K562 (cell line): ENCODE data around the gene P2RX3. TPM values are rescaled to one million over a fixed set of nuclear protein-coding genes. Genes with fewer than 3 reads are reported as not detected.

Source experiments
- ATAC-seq: fragments of 200-7000 bp; cut with Tn5 transposase; 3 replicates; pipeline ENCODE4 v1.9.1; 2020; ENCODE audit warnings: moderate library complexity
- BruUV-seq: library from RNA; stranded (reverse); fragments of 400-500 nt; replicated peaks from 2 replicates; lab custom pipeline; 2021; lab: Mats Ljungman, UMichigan
- CTCF ChIA-PET: fragments of 300-600 bp; formaldehyde crosslinking; extraction: SDS; loops from one replicate; lab custom pipeline; 2021; ENCODE audit warnings: low intra/inter-chr PET ratio; lab: Yijun Ruan, JAX
- POLR2A ChIA-PET: fragments of 300-600, 350-650 bp; sonication (Branson Sonifier 250); formaldehyde crosslinking; extraction: SDS; loops from one replicate; lab custom pipeline; 2021; ENCODE audit warnings: antibody characterized with exemption, inconsistent platforms; lab: Yijun Ruan, JAX
- DNase-seq, 4 experiments: peaks; one replicate each; pipeline versions ENCODE4 v3.0.0 to v3.0.0-alpha.2; 2011 to 2018; ENCODE audit warnings: low spot score in 3 of 4, mixed read lengths in 3 of 4; ENCODE audit errors: extremely low read depth in 1 of 4
- FAIRE-seq: peaks from 2 replicates; lab custom pipeline; 2011; peaks lifted over from hg19 to GRCh38; lab: Jason Lieb, UNC
- H2AFZ ChIP-seq: 2 replicates; pipeline ENCODE4 v1.6.0; 2011; ENCODE audit warnings: low read depth, low read length, control low read depth, inconsistent platforms
- H3K27ac ChIP-seq: fragments of 200-600 bp; 3 replicates; pipeline ENCODE4 v1.8.0; 2011; ENCODE audit warnings: low read depth, mild to moderate bottlenecking, control low read depth, inconsistent platforms, low read length, moderate library complexity, mixed read lengths; ENCODE audit errors: extremely low read depth
- H3K27me3 ChIP-seq, 2 experiments: fragments of 300-600 bp in 1 of 2; 2 replicates in 1 of 2; 3 replicates in 1 of 2; pipeline versions ENCODE4 v1.6.0 to v1.8.0; 2011; ENCODE audit warnings: inconsistent platforms in 2 of 2, low read length in 2 of 2, mild to moderate bottlenecking in 1 of 2, mixed read lengths in 1 of 2, moderate library complexity in 1 of 2; ENCODE audit not compliant: control insufficient read depth in 2 of 2, insufficient read depth in 2 of 2
- H3K36me3 ChIP-seq: fragments of 300-600 bp; 3 replicates; pipeline ENCODE4 v1.8.0; 2011; ENCODE audit warnings: mild to moderate bottlenecking, low read length, inconsistent platforms; ENCODE audit not compliant: control insufficient read depth, insufficient read depth
- H3K4me1 ChIP-seq, 2 experiments: fragments of 200-600 bp in 1 of 2; replicated peaks in 1 of 2; 2 replicates in 1 of 2; 3 replicates in 1 of 2; pipeline versions ENCODE4 v1.5.1 to v1.8.0; 2011; ENCODE audit warnings: inconsistent platforms in 2 of 2, low read length in 2 of 2, mild to moderate bottlenecking in 1 of 2, mixed read lengths in 1 of 2, moderate library complexity in 1 of 2; ENCODE audit not compliant: control insufficient read depth in 2 of 2, insufficient read depth in 2 of 2
- H3K4me2 ChIP-seq: 2 replicates; pipeline ENCODE4 v1.6.1; 2011; ENCODE audit warnings: low read length, control low read depth, inconsistent platforms, mixed read lengths; ENCODE audit not compliant: insufficient read depth
- H3K4me3 ChIP-seq: fragments of 200-600 bp; sonication (generic), shearing (Covaris generic); 2 replicates; pipeline ENCODE4 v1.5.1; 2016; ENCODE audit warnings: control low read depth, inconsistent platforms
- H3K79me2 ChIP-seq: fragments of 200-600 bp; 3 replicates; pipeline ENCODE4 v1.8.0; 2011; ENCODE audit warnings: low read length, inconsistent platforms; ENCODE audit not compliant: control insufficient read depth, insufficient read depth
- H3K9ac ChIP-seq, 2 experiments: 2 replicates each; pipeline versions ENCODE4 v1.6.0 to v1.6.1; 2011; ENCODE audit warnings: low read depth in 2 of 2, low read length in 2 of 2, control low read depth in 1 of 2, inconsistent platforms in 1 of 2, mild to moderate bottlenecking in 1 of 2, mixed read lengths in 1 of 2; ENCODE audit not compliant: insufficient read depth in 1 of 2
- H3K9me1 ChIP-seq: one replicate; pipeline ENCODE4 v1.6.0; 2011; ENCODE audit warnings: inconsistent platforms, mild to moderate bottlenecking, low read length, moderate library complexity; ENCODE audit not compliant: control insufficient read depth, insufficient read depth
- H3K9me3 ChIP-seq: replicated peaks from 2 replicates; pipeline ENCODE4 v1.5.1; 2011; ENCODE audit warnings: low read depth, low read length, inconsistent platforms; ENCODE audit not compliant: control insufficient read depth, insufficient read depth
- H4K20me1 ChIP-seq: replicated peaks from 2 replicates; pipeline ENCODE4 v1.6.1; 2011; ENCODE audit warnings: low read length, inconsistent platforms, mixed read lengths; ENCODE audit not compliant: control insufficient read depth, insufficient read depth
- ARID3B ChIP-seq: fragments of 250-450 bp; sonication (Bioruptor Pico); IDR thresholded peaks from 2 replicates; pipeline ENCODE4 v1.4.0; 2020; ENCODE audit warnings: borderline replicate concordance
- CREM ChIP-seq: IDR thresholded peaks from 2 replicates; pipeline ENCODE4 v1.6.1; 2014; ENCODE audit warnings: antibody characterized with exemption, low read depth
- CSDE1 ChIP-seq, 2 experiments: fragments of 450-650 bp; IDR thresholded peaks; 2 replicates each; pipeline ENCODE4 v1.6.1; 2016; ENCODE audit warnings: mild to moderate bottlenecking in 1 of 2
- DPF2 ChIP-seq: fragments of 450-650 bp; IDR thresholded peaks from 2 replicates; pipeline ENCODE4 v1.6.1; 2016
- FOXP4 ChIP-seq: sonication (generic); formaldehyde crosslinking; IDR thresholded peaks from 2 replicates; pipeline ENCODE4 v1.8.0; 2022; ENCODE audit warnings: mild to moderate bottlenecking, missing genetic modification reagents, borderline replicate concordance
- HMG20A ChIP-seq: fragments of 450-650 bp; formaldehyde crosslinking; conservative IDR thresholded peaks from 2 replicates; pipeline ENCODE4 v1.4.0; 2020; ENCODE audit warnings: mild to moderate bottlenecking, mixed read lengths
- MCM3 ChIP-seq: fragments of 450-650 bp; IDR thresholded peaks from 2 replicates; pipeline ENCODE4 v1.6.1; 2016
- NRF1 ChIP-seq, 2 experiments: fragments of 450-650 bp; IDR thresholded peaks in 1 of 2; conservative IDR thresholded peaks in 1 of 2; 2 replicates each; pipeline ENCODE4 v1.6.1; 2014; ENCODE audit warnings: mild to moderate bottlenecking in 2 of 2
- SNIP1 ChIP-seq: fragments of 450-650 bp; IDR thresholded peaks from 2 replicates; pipeline ENCODE4 v1.7.1; 2017; ENCODE audit warnings: low read depth, mild to moderate bottlenecking
- STAT5B ChIP-seq: fragments of 250-450 bp; sonication (Bioruptor Pico); IDR thresholded peaks from 2 replicates; pipeline ENCODE4 v1.8.0; 2021; ENCODE audit warnings: mild to moderate bottlenecking, inconsistent platforms
- TRIM25 ChIP-seq: fragments of 450-650 bp; IDR thresholded peaks from 2 replicates; pipeline ENCODE4 v1.7.0; 2016; ENCODE audit warnings: borderline replicate concordance
- XRCC4 ChIP-seq: IDR thresholded peaks from one replicate; pipeline ENCODE4 v1.6.1; 2011; ENCODE audit not compliant: insufficient read depth, insufficient read length; ENCODE audit errors: extremely low read depth
- ZNF274 ChIP-seq: IDR thresholded peaks from 2 replicates; pipeline ENCODE4 v1.6.1; 2011; ENCODE audit warnings: low read depth, mild to moderate bottlenecking, low read length, moderate library complexity, borderline replicate concordance
- ZNF395 ChIP-seq: fragments of 200-800 bp; sonication (Bioruptor generic); IDR thresholded peaks from 2 replicates; pipeline ENCODE4 v1.6.1; 2017; ENCODE audit warnings: missing genetic modification characterization, missing compliant biosample characterization
- ZSCAN29 ChIP-seq: fragments of 450-650 bp; IDR thresholded peaks from 2 replicates; pipeline ENCODE4 v1.6.1; 2017
- WGBS: fragments of 100-300 bp; shearing (Covaris generic); methylation state at CpG from one replicate; pipeline ENCODE4 v1.1.6; 2016; ENCODE audit warnings: low coverage, mixed read lengths; ENCODE audit not compliant: insufficient coverage; ENCODE audit errors: missing lambda C conversion rate; 5-methylcytosine and 5-hydroxymethylcytosine counted together
- in situ Hi-C: fragments of 300-500 bp; cut with MboI; formaldehyde crosslinking; loops from 4 replicates; pipeline ENCODE4 v1.15.0; 2018; ENCODE audit warnings: inconsistent platforms, mixed read lengths
- intact Hi-C: fragments of 100-400 bp; cut with micrococcal nuclease; formaldehyde crosslinking; loops from 2 replicates; pipeline ENCODE4 v1.14.2; 2022
- polyA plus RNA-seq, 8 experiments: library from polyadenylated mRNA; depleted of rRNA in 4 of 8; stranded (reverse) in 5 of 8; unstranded in 3 of 8; fragments of >200 nt; fragmentation: Nextera tagmentation in 2 of 8; fragmentation: Illumina TruSeq in 1 of 8; extraction: Ambion mirVana in 2 of 8; extraction: Trizol in 1 of 8; gene quantifications; 2 replicates each; pipeline versions ENCODE4 v1.2.1 to v1.2.3, GENCODE V29; 2011 to 2014; ENCODE audit warnings: inconsistent platforms in 1 of 8, missing spikeins in 1 of 8
- total RNA-seq, 7 experiments: library from RNA; depleted of rRNA in 6 of 7; stranded (reverse); fragments of >200 nt in 6 of 7; fragmentation: Illumina TruSeq in 2 of 7; extraction: Trizol in 2 of 7; gene quantifications; 2 replicates each; pipeline versions ENCODE4 v1.2.1 to v1.2.3, GENCODE V29; 2011 to 2021; ENCODE audit warnings: low replicate concordance in 1 of 7

Gene P2RX3
- total and polyA plus RNA-seq, 9 of the 15 experiments (the other 6 are each of a cell fraction or from before 2014, with no cell fraction given) = not detected

GRCh38 chr11:57307666-57308270, 30.4 kb upstream of the P2RX3 start:
- WGBS = 59% methylated on average over 7 of the region's 7 CpGs
- peaks cover 4% of the 10 kb centered on the region for H3K79me2 ChIP-seq
- POLR2A ChIA-PET = interaction anchor here (0.5 to 1.4 kb wide), 10 partner anchors 8 to 190 kb away, joined by 3 to 5 read pairs (median 3); no protein-coding TSS in a partner anchor

More at GRCh38 chr11:57307666-57308270, 30.4 kb upstream of the P2RX3 start:
- peaks cover 23 to 49% of the 10 kb centered on the region in 2 experiments for H3K4me1 ChIP-seq
- no peak for DNase-seq
- peaks cover 49% of the 10 kb centered on the region for H3K36me3 ChIP-seq
- BruUV-seq = no TSS peak
- no peak for TF ChIP-seq TRIM25
- no peak for TF ChIP-seq CREM
- TF ChIP-seq HMG20A = no peak
- no peak for TF ChIP-seq FOXP4 (CRISPR knock-in tag)
- TF ChIP-seq MCM3 = no peak
- TF ChIP-seq SNIP1 = no peak
- no peak for TF ChIP-seq CSDE1 (IDR thresholded peaks at IDR 0.05)
- TF ChIP-seq ZSCAN29 = no peak
- no peak for TF ChIP-seq ZNF395
- TF ChIP-seq XRCC4 = no peak
- no peak for TF ChIP-seq NRF1 (conservative IDR thresholded peaks at IDR 0.05 in 1 of 2, IDR thresholded peaks at IDR 0.05 in 1 of 2)
- no peak for TF ChIP-seq ZNF274
- no peak for TF ChIP-seq STAT5B (CRISPR knock-in tag)
- no peak for TF ChIP-seq ARID3B
- no peak for TF ChIP-seq DPF2
- intact Hi-C loops (no loop called here), in situ Hi-C loops (no loop called here)
- no peak overlapping the region for H3K27ac ChIP-seq
- peaks cover 7% of the 10 kb centered on the region for H3K9me1 ChIP-seq
- no peaks in the 10 kb centered on the region for H3K27me3 ChIP-seq
- CTCF ChIA-PET = interaction anchor here (0.7 kb wide), 1 partner anchor 106 kb away, joined by 4 read pairs; no protein-coding TSS in a partner anchor
- H3K4me2 ChIP-seq = no peak overlapping the region
- peaks cover 22% of the 10 kb centered on the region for H4K20me1 ChIP-seq
- no peaks in the 10 kb centered on the region for H3K9me3 ChIP-seq
- FAIRE-seq = no peak
- no peak for ATAC-seq
- no peak overlapping the region for H3K9ac ChIP-seq
- H2AFZ ChIP-seq = no peak overlapping the region
- H3K4me3 ChIP-seq = no peak overlapping the region
